ENCODE measurements around the gene QSOX2.
A peak's percentile ranks its signal among the peaks of the same experiment; 100 is the strongest.
"Not testable (repeated sequence)": the region's sequence is repeated elsewhere in the genome, so short reads cannot be mapped to it uniquely, and the experiment has no call there.

The QSOX2 gene

DNA sequence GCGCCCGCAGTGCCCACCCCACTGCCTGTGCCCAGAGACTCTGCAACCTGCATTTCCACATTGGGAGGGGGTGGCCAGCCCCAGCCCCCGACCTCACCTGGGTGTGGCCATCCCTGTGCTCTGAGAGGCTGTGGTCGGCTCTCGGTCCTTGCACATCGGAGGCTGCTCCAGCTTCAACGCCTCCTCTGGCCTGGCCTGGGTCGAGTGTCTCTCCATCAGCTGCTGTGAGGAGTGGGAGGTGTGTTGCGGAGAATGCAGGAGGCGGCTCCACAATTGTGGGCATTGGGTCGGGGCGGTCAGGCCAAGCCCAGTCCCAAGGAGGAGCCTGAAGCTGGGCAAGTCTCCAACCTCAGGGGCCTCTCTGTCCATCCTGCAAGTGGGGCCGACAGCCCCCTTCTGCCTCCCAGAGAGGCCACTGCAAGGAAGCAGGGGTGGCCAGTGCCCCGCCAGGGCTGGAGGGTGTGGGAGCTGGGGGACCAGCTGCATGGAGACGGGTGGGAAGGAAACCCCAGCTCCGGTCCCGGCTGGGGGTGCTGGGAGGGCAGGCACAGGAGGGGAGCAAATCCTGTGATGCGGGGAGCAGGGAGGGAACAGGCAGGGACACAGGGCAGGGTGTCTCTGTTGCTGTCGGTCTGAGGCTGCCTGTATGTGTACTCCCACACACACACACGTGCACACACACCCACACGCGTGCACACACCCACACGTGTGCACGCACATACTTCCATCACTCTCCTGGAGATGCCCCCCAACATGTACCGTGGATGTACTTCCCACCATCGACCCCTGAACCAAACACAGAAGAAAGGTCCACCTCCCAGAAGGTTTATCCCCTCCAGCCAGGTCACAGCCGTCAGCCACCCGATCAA is 29.4 kb upstream of the QSOX2 start:
- no peak for DNase-seq

DNA sequence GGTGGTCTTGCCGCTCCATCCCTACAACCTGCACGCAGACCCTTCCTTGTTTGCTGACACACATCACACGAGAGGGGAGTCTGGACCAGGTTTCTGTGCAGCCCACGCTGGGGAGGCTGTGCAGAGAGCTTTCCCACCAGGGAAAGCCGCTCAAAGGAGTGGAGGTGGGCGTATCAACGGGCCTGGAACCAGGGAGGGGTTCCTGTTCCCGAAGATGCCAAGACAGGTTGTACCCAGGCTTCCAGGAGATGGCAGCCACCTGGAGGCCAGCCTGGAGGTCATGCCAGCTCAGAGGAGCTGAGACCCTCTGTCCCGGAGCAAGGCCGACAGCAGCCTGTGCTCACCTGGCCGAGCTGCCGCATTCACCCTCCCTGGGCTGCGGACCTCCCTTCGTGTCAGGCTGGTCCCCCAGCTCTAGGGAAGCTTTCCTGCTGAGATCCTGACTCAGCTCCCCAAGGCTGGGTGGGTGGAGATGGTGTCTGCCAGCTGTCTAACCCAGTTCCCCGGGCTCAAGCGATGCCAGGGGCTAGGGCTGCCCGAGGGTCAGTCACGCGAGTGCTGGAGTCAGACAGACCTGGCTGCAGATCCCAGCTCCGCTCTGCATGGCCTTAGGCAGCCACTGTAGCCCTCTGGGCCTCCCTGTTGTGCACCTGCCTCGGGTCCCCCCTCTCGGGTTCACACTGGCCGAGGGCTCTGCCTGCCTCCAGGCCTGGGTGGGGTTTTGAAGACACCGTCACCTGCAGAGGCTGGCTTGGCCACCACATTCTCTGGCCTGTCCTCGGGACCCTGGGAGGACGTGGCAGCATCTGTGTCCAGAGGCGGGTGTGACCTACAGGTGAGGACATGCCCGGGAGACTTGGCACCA is 28.5 kb upstream of the QSOX2 start:
- Histone ChIP-seq H3K4me3 (ENCODE audit: insufficient read depth, low read depth, low read length, poor library complexity, severe bottlenecking) (no peak overlapping the region), H3K9me3 (ENCODE audit: control insufficient read depth, low read length) (no peaks in the 10 kb centered on the region), H3K27ac (ENCODE audit: insufficient read depth, low read length, poor library complexity, severe bottlenecking) (no peak overlapping the region), H3K36me3 (ENCODE audit: control insufficient read depth, insufficient read depth, low read length) (no peaks in the 10 kb centered on the region), H3K4me1 (ENCODE audit: control insufficient read depth, insufficient read depth, low read length, poor library complexity, severe bottlenecking) (no peaks in the 10 kb centered on the region), H3K27me3 (replicated peaks; ENCODE audit: control insufficient read depth, insufficient read depth, low read length, poor library complexity, severe bottlenecking) (no peaks in the 10 kb centered on the region)
- DNase-seq: no peak

More for the DNA sequence above, 29.4 kb upstream of the QSOX2 start:
- Histone ChIP-seq H3K4me1 (ENCODE audit: control insufficient read depth, insufficient read depth, low read length, poor library complexity, severe bottlenecking) (no peaks in the 10 kb centered on the region), H3K27me3 (replicated peaks; ENCODE audit: control insufficient read depth, insufficient read depth, low read length, poor library complexity, severe bottlenecking) (no peaks in the 10 kb centered on the region), H3K4me3 (ENCODE audit: insufficient read depth, low read depth, low read length, poor library complexity, severe bottlenecking) (no peak overlapping the region), H3K36me3 (ENCODE audit: control insufficient read depth, insufficient read depth, low read length) (no peaks in the 10 kb centered on the region), H3K27ac (ENCODE audit: insufficient read depth, low read length, poor library complexity, severe bottlenecking) (no peak overlapping the region), H3K9me3 (ENCODE audit: control insufficient read depth, low read length) (no peaks in the 10 kb centered on the region)

DNA sequence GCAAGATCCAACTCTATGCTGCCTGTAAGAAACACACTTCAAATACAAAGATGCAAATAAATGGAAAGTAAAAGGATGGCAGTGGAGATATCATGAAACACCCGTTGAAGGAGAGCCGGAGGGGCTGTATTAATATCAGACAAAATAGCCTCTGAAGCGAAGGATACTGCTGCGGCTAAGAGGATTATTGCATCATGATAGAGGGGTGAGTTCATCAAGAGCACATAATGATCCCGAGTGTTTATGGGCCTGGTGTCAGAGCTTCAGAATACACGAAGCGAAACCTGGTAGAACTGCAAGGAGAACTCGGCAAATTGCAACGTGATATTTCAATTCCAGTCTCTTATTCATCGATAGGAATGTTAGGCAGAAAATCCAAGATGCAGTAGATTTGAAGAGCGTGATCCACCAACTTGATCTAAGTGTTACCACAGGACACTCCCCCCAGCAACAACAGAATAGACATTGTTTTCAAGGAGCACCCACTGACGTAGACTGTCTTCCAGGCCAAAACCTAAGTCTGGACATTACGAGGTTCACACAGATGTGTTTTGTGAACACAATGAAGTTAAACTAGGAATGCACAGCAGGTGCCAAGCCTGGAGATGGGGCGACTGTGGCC is 27.7 kb upstream of the QSOX2 start:
- Histone ChIP-seq H3K9me3 (ENCODE audit: control insufficient read depth, low read length) (no peaks in the 10 kb centered on the region), H3K4me3 (ENCODE audit: insufficient read depth, low read depth, low read length, poor library complexity, severe bottlenecking) (no peak overlapping the region), H3K4me1 (ENCODE audit: control insufficient read depth, insufficient read depth, low read length, poor library complexity, severe bottlenecking) (no peaks in the 10 kb centered on the region), H3K27me3 (replicated peaks; ENCODE audit: control insufficient read depth, insufficient read depth, low read length, poor library complexity, severe bottlenecking) (no peaks in the 10 kb centered on the region), H3K36me3 (ENCODE audit: control insufficient read depth, insufficient read depth, low read length) (no peaks in the 10 kb centered on the region), H3K27ac (ENCODE audit: insufficient read depth, low read length, poor library complexity, severe bottlenecking) (no peak overlapping the region)
- no peak for DNase-seq

DNA sequence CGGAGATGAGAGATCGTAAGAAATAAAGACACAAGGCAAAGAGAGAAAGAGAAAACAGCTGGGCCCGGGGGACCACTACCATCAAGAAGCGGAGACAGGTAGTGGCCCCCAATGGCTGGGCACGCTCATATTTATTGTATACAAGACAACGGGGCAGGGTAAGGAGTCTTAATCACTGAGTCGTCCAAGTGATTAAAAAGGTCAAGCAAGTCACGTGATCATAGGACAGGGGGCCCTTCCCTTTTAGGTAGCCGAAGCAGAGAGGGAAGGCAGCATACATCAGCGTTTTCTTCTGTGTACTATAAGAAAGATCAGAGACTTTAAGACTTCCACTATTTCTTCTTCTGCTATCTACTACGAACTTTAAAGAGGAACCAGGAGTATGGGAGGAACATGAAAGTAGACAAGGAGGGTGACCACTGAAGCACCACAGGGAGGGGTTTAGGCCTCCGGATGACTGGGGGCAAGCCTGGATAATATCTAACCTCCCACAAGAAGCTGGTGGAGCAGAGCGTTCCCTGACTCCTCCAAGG is 24.6 kb upstream of the QSOX2 start:
- H3K36me3 ChIP-seq (ENCODE audit: control insufficient read depth, insufficient read depth, low read length): no peaks in the 10 kb centered on the region
- no peaks in the 10 kb centered on the region for H3K27me3 ChIP-seq (replicated peaks; ENCODE audit: control insufficient read depth, insufficient read depth, low read length, poor library complexity, severe bottlenecking)
- H3K27ac ChIP-seq (ENCODE audit: insufficient read depth, low read length, poor library complexity, severe bottlenecking): no peak overlapping the region
- DNase-seq: no peak
- H3K4me3 ChIP-seq (ENCODE audit: insufficient read depth, low read depth, low read length, poor library complexity, severe bottlenecking): no peak overlapping the region
- H3K4me1 ChIP-seq (ENCODE audit: control insufficient read depth, insufficient read depth, low read length, poor library complexity, severe bottlenecking): peaks cover 7% of the 10 kb centered on the region
- H3K9me3 ChIP-seq (ENCODE audit: control insufficient read depth, low read length): no peaks in the 10 kb centered on the region

DNA sequence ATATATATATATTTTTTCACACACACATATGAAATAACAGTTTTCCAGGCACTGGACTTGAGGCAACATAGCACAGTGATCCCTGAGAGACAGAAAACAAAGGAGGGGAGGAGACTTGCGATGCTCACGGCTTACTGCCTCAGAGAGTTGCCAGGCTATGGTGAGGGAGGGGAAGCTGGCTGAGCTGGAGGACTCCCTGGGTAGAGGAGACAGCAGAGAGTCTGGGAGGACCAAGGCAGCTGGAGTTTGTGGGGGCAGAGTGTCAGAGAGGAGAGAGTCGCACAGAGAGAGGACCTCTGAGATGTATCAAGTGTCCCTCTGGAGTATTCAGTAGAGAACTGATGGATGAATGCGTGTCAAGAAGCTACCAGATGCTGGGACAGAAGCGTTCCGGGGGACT is 23.1 kb upstream of the QSOX2 start:
- Histone ChIP-seq H3K27me3 (replicated peaks; ENCODE audit: control insufficient read depth, insufficient read depth, low read length, poor library complexity, severe bottlenecking) (no peaks in the 10 kb centered on the region), H3K4me1 (ENCODE audit: control insufficient read depth, insufficient read depth, low read length, poor library complexity, severe bottlenecking) (peaks cover 7% of the 10 kb centered on the region), H3K9me3 (ENCODE audit: control insufficient read depth, low read length) (no peaks in the 10 kb centered on the region), H3K4me3 (ENCODE audit: insufficient read depth, low read depth, low read length, poor library complexity, severe bottlenecking) (no peak overlapping the region), H3K36me3 (ENCODE audit: control insufficient read depth, insufficient read depth, low read length) (no peaks in the 10 kb centered on the region), H3K27ac (ENCODE audit: insufficient read depth, low read length, poor library complexity, severe bottlenecking) (no peak overlapping the region)
- no peak for DNase-seq

DNA sequence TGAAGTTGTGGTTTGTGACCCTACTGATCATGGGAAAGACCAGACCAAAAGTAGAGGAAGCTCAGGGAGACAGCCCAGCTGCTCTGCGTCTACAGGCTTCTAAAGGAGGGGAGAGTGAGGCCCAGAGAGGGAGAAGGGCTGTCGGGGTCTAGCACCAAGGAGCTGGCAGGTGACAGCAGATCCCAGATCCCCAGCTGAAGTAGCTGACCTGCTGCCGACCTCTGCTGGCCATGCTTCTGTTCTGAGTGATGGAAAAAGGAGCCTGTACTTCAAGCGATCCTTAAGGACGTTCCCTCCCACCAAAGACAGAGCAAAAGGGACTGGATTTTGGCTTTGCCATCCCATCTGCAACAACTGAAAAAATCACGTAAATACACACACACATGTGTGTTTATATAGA is 22.7 kb upstream of the QSOX2 start:
- DNase-seq: no peak
- H3K4me1 ChIP-seq (ENCODE audit: control insufficient read depth, insufficient read depth, low read length, poor library complexity, severe bottlenecking): peaks cover 7% of the 10 kb centered on the region
- H3K27ac ChIP-seq (ENCODE audit: insufficient read depth, low read length, poor library complexity, severe bottlenecking): no peak overlapping the region

DNA sequence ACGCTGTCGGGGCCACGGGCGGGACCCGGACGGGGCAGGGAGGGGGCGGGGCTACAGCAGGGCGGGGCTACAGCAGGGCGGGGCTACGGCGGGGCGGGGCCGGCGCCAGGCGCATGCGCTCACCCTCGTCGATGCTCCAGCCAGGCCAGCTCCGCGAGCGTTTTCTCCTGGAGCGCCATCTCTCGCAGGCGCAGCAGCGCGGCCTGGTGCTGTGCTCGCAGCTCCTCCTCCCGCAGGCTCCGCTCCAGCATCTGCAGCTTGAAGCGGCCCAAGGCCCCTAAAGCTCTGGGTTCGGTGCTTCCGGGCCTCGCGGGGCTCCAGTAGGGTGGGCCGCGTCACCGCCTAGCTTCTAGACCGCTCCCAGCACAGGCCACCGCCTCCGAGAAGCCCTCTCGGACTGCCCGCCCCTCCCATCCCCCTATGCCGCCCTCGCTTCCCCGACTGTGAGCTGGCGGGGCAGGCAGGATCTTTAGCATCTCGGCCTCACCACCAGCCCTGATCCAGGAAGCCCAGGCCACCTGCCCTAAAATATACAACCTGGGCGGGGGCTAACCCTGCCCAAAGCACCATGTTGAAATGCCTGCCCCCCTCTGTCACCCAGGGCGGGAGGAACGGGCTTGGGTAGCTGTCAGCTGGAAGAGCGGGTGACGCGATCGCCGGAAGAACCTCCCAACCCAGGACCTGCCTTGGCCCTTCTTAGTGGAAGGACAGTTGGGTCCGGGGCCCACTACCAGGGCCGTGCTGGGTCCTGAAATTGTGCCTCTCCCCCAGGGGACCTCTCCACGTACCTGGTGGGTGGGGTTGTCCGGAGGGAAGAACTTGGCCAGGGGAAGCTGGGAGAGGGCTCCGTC is 21.9 kb upstream of the QSOX2 start:
- DNase-seq: peak; percentile 76 to 78 (median 77)
- Histone ChIP-seq H3K27me3 (replicated peaks; ENCODE audit: control insufficient read depth, insufficient read depth, low read length, poor library complexity, severe bottlenecking) (no peaks in the 10 kb centered on the region), H3K36me3 (ENCODE audit: control insufficient read depth, insufficient read depth, low read length) (no peaks in the 10 kb centered on the region), H3K27ac (ENCODE audit: insufficient read depth, low read length, poor library complexity, severe bottlenecking) (peak overlapping the region; percentile 64), H3K4me1 (ENCODE audit: control insufficient read depth, insufficient read depth, low read length, poor library complexity, severe bottlenecking) (peaks cover 7% of the 10 kb centered on the region), H3K9me3 (ENCODE audit: control insufficient read depth, low read length) (no peaks in the 10 kb centered on the region), H3K4me3 (ENCODE audit: insufficient read depth, low read depth, low read length, poor library complexity, severe bottlenecking) (peak overlapping the region; percentile 67)

More for the DNA sequence above, 22.7 kb upstream of the QSOX2 start:
- Histone ChIP-seq H3K27me3 (replicated peaks; ENCODE audit: control insufficient read depth, insufficient read depth, low read length, poor library complexity, severe bottlenecking) (no peaks in the 10 kb centered on the region), H3K9me3 (ENCODE audit: control insufficient read depth, low read length) (no peaks in the 10 kb centered on the region), H3K36me3 (ENCODE audit: control insufficient read depth, insufficient read depth, low read length) (no peaks in the 10 kb centered on the region), H3K4me3 (ENCODE audit: insufficient read depth, low read depth, low read length, poor library complexity, severe bottlenecking) (no peak overlapping the region)

DNA sequence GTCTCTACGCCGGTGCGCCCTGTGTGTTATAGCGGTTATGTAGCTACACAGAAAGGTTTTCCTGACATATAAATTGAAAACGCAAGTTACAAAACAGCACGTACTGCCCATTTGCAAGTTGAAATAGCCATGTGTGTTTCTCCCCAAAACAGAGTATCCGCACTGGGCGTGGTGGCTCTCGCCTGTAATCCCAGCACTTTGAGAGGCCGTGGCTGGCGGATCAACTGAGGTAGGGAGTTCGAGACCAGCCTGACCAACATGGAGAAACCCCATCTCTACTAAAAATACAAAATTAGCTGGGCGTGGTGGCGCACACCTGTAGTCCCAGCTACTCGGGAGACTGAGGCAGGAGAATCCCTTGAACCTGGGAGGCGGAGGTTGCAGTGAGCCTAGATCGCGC is 21.0 kb upstream of the QSOX2 start:
- peak overlapping the region; percentile 64 for H3K27ac ChIP-seq (ENCODE audit: insufficient read depth, low read length, poor library complexity, severe bottlenecking)
- peak overlapping the region; percentile 67 for H3K4me3 ChIP-seq (ENCODE audit: insufficient read depth, low read depth, low read length, poor library complexity, severe bottlenecking)
- H3K36me3 ChIP-seq (ENCODE audit: control insufficient read depth, insufficient read depth, low read length); H3K27me3 ChIP-seq (replicated peaks; ENCODE audit: control insufficient read depth, insufficient read depth, low read length, poor library complexity, severe bottlenecking); H3K4me1 ChIP-seq (ENCODE audit: control insufficient read depth, insufficient read depth, low read length, poor library complexity, severe bottlenecking); DNase-seq; H3K9me3 ChIP-seq (ENCODE audit: control insufficient read depth, low read length): not testable (repeated sequence)
